GM19240 (cell line): ENCODE measurements around the gene SKIC3.

Source experiments
- DNase-seq: peaks from one replicate; pipeline ENCODE4 v3.0.0; 2011; ENCODE audit warnings: low spot score; ENCODE audit not compliant: insufficient read length

Gene SKIC3

DNA sequence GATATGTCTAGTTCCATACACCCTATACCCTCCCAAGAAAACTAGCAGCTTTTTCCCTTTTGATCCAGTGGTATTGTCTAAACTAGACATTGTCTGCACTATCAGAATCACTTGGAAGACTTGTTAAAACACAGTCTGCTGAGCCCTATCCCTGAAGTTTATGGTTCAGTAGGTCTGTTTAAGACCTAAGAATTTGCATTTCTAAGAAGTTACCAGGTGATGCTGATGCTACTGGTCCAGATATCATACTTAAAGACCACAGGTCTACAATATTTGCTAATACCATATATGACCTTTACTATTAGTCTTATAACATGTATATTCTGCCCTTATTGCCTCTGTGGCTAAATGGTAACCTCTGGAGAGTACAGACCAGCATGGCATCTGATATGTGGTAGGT is 23.3 kb downstream of the SKIC3 start:
- DNase-seq, result no peak

DNA sequence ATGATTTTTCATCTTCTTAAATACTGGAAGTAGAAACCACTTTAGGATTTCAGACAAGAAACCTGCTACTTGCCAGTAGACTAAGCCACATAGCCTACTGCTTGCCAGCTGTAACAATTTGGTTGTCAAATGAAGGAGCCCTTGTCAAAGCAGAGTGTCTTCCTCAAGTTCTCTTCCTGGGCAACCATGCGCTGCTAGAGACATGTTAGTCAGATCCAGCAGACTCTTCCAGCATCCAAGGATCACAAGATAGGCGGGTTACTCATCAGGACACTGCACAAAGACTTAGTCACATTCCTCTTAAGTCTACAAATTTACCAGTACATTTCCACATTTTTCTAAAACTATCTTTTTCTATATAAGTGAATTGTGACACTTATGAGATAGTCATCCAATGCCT is 24.4 kb downstream of the SKIC3 start:
- no peak for DNase-seq

DNA sequence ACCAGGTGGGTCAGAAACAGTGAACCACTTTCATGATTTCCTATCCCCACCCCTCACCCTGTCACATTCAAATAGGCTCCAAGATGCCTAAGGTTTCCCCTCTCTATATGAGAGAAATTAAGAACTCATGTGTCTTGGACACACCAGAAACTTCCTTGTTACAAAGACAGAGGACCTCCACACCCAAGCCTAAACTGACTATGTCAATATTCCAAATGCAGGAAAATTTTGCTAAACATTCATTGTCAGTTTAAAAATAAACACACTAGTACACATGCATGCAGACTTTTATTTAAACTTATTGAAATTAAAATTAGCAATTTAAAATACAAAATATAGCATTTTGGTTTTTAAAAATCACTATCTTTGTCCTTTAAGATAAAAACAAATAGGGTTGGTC is 26.2 kb downstream of the SKIC3 start:
- no peak for DNase-seq

GRCh38 chr5:95526871-95527270 is 27.9 kb downstream of the SKIC3 start:
- DNase-seq, result no peak

GRCh38 chr5:95524423-95524822 is 30.4 kb downstream of the SKIC3 start:
- DNase-seq, result no peak

- no peak for DNase-seq
These were observed 34.6 kb downstream of the SKIC3 start for GRCh38 chr5:95520206-95520605.

DNA sequence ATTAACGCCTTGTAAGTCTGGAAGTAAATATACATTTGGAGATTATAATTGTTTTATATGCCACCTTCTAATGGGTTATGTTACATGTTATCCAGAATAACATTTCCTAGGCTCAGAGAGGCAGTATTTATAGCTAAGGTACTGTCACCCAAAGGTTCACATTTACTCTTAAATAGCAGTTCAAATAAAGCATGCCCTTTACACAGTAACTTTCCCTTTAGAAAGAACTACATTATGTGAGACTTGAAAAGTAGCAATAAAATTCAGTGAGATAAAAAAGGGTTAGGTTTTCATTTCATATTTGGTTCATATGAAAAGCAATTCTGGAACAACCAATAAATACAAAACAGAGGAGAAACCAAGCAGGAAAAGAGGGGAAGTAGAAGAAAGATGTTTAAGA is 35.1 kb downstream of the SKIC3 start:
- no peak for DNase-seq

DNA sequence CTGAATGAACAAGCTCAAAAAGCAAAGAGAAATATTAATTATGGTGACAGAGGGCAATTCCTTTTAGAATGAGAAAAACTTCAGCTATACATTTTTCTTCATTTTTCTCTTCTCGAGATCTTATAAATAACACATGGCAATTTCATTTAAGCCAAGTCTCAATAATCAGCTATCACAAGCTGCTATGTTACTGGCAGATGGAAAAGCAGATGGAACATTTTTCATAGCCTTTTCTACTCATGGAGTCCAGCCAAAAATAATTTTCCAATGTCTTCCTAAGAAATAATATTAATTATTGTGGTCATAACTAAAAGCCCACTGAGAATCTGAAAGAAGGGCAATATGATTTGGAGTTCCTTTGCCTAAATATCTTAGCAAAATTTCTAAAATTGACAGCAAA is 35.6 kb downstream of the SKIC3 start:
- DNase-seq, result no peak

- no peak for DNase-seq
These were observed 36.4 kb downstream of the SKIC3 start for GRCh38 chr5:95518417-95518816.

DNA sequence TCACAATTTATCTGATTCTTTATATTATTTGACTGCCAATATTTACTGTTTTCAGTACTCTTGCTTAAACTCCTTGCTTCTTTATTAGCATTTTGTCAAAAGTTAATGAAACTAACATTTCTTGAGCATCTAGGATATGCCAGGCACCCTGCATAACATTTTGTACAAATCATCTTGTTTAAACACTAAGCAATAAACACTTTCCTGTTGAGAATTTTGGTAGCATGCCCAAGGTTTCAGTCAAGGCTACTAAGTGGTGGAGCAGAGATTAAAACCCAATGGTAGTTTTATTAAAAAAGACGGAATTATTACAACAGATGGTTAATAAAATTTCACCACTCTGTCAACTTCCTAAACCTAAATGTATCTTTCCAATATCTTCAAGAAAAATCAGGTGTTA is 43.2 kb downstream of the SKIC3 start:
- no peak for DNase-seq

DNA sequence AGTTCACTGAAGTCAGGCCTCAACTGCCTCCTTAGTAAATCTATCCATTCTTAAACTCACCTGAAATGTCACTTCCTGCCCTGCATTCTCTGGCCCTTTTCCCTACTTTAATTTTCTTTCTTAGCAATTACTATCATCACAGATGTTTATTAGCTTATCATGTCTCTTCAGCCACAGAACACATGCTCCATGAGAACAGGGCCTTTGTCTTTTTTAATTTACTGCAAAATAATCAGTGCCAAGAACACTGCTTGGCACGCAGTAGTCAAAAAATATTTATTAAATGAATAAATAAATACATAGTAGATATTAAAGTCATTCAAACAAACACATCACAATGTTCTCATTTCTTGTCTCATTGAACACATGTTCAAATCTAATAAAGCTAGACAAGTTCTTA is 46.2 kb downstream of the SKIC3 start:
- no peak for DNase-seq
